ENCODE results near the gene ELAVL2.

ELAVL2 gene

DNA sequence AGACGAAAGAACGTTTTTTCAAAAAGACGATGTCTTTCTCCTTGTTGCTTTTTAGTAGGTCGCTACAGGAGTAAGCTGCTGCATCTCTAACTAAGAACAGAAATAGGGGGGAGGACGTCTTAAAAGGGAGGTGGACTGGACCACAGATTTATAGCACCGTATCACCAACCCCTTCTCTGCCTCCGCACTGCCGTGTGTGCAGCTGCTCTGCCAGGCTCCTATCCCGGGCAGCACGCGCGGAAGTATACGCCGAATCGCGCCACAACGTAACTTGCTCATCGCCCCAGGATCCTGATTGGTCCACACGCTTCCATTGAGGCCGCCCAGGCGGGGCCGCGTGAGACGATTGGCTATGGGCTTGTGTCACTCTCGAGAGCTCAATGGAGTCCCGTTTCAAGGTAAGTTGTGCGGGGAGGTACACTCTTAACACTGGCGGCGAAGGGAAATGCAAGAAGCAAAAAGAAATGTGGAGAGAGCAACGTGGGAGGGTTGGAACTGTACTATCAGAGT is at the start of gene ELAVL2:
Gene ELAVL2 (minus strand): TSS at position 121 of the 510 bp plus-strand sequence. CDS start 64,006 bp downstream, outside the sequence.
- peak; percentile 98 for DNase-seq (ENCODE audit: low read depth, low spot score)

DNA sequence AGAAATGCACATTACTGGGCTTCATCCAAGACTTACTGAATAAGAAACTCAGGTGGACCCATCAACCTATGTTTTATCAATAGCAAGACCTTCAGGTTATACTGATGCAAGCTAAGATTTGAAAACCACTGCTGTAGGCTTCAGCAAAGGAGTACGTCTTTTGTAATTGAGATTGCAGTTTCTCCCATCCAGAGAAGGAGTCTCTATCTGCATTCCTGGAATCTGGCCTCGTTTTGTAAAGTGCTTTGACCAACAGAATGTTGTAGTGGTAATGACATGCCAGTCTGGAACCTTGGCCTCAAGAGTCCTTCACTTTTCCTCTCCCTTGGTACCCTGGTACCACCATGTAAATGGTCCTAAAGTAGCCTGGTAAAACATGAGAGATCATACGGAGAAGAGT is 32.2 kb upstream of the ELAVL2 start:
- no peak for DNase-seq (ENCODE audit: low read depth, low spot score)

DNA sequence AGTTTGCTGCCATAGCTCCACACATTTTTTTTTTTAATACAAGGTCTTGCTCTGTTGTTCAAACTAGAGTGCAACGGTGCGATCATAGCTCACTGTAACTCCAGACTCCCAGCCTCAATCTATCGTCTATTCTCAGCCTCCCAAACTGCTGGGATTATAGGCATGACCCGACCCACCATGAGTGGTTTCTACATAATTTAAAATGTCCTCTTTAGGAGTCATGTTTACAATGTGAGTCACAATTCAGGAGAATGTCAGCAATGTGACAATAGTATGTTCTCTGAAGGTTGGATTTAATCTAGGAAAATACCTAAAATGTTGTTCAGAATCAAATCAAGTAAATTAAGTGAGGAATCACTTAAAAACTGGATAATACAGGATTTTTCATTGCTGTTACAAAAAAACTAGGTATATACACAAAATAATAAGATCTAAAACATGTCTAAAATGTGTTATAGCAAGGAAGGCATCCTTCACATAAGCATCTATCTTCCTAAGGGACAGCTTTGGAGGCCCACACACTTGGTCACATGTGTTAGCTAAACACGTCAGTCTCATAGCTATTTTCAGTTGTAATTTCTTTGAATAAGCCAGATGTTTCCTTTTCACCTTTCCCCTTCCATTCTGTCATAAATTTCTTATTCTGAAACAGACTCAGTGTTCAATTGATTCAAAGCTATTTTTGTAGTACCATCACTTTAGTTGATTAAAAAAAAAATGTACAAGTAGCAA is 30.0 kb upstream of the ELAVL2 start:
- DNase-seq (ENCODE audit: low read depth, low spot score), result no peak

DNA sequence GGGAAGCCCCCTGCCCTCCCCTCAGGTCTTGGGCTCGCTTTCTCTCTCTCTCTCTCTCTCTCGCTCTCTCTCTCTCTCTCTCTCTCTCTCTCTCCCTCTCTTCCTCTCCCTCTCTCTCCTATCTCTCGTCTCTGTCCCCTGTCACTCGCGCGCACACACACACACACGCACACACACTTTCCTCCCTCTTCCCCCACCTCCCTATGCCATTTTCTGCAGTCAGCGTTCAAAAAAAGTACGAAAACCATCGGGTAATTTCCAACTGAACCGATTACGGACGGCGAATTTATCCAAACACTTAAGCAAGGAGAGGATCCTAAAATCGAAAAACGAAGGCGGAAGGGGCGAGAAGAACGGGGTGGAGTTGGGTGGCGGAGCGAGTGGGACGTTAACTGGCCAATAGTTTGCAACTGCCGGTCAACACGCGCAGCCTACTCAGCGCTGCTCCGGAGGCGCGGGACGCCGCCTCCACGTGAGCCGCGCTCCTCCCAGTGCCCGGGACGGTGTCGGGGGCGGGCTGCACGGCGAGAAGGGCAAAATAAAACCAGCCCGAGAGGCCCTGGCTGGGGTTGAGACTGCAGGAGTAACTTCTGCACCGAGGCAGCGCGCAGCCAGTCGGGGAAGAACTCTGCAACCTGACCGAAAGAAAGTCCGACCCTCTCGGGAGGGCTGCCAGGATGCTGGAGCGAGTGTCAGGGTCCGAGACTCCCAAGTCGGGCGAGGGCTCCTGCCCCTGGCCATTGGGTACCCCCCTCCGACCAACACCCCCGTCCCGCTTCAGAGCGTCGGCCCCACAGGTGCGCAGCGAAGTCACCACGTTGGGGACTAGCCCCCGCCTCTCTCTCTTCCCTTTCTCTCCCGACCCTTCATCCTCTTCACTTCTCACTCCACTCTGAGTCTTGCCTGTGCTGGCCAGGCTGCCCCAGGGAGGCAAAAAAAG is 24.9 kb upstream of the ELAVL2 start:
- no peak for DNase-seq (ENCODE audit: low read depth, low spot score)

DNA sequence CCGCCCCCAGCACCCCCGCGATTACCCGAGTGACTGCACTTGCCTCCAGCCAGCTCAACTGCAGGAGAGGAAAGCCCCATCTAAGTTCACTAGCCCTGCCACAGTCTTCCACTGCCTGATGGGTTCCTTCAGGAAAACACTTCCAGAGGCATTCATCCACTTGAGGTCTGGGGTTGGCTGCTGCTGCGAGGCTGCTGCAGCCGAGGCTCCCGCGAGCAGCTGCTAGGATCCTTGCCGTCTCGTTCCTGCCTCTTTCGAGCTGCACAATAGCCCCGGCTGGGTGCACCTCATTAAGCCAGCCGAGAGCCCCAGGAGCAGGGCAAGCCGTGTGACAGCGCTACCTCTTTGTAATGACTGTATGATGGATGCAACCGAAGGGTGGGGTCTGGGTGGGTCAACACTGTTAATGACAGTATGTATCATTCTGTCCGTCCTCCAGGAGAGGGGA is 24.2 kb upstream of the ELAVL2 start:
- DNase-seq (ENCODE audit: low read depth, low spot score), result no peak

DNA sequence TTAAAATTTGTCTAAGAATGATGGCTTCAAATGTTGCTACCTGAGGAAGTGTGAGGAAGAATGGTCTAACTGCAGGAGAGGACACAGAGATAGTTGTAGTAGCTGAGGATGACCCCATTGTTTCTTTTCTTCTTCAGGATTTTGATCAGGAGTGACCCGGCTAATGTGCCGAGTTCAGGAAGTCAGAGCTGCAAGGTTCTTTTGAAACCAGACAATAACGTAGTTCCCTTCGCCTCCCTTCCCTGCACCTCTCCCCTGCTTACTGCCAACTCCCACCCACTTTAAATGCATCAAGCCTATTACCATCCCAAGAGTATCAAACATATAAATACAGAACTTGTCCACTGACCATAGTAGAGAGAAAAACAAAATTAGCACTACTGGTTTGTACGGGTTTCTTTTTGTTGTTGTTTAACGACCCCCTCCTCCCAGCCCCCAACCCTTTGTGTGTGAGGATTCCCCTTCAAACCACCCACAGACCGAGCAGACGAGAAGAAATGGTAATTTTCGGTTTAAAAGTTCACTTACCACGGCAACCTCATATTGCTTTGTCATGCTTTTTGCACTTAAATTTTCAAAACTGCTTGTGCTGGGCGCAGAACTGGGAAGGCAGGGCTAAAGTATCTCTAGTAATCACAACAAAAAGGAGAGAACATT is 23.5 kb upstream of the ELAVL2 start:
- DNase-seq (ENCODE audit: low read depth, low spot score), result no peak

DNA sequence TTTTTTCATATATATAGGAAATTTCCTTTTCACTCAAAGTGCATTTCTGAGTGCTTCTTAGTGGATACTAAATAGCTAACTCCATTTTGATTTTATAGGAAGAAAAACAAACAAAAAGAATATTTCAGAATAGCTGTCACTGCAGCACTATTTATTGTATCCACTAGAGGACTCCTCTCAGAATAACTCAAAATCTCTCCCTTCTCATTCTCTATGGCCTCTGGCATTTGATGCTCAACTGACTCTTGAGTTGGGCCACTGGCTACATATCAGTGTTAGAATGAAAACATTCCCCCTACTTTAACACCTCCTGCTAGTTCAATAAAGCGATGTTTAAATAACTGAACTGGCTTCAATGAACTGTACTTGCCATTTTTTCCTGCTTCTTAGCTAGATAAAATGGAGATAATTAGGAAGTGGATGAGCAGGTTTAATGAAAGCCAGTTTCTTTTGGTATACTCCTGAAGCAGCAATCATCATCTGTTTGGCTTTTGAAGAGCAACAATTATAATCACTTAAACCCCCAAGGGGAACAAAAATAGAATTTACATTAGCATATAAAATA is 16.6 kb upstream of the ELAVL2 start:
- no peak for DNase-seq (ENCODE audit: low read depth, low spot score)

DNA sequence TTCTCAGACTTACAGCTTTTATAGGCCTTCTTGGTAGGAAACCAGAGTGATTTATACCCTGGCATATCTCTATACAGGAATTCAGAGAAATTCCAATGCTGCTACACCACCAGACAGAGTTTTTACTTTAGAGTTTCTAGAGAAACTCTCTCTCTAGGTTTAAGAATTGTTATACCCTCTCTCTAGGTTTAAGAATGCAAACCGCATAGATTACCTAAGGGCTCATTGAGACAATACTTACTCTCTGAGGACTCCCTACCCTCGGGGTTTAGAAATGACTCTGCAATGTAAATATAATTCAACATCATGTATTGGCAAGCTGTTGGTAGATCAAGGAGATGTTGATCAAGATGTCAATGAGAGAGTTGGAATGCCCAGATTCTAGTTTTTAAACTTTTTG is 15.3 kb upstream of the ELAVL2 start:
- no peak for DNase-seq (ENCODE audit: low read depth, low spot score)

DNA sequence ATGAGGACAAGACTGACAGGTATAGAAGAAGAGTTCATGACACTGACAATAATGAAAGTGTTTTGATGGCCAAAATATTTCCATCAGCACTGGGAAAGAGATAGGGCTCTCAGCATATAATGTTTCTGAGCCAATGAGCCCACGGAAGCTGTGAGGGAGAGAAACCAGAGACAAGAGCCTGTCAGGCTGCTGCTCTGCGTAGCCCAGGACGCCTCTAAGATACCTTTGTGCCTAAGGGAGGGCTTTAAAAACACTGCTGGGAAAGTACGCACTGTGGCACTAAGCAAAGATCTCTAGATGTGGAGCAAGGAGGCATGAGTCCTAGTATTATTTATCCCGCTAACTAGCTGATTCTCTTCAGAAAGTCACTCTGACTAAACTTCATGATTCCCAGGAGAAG is 11.0 kb upstream of the ELAVL2 start:
- no peak for DNase-seq (ENCODE audit: low read depth, low spot score)

DNA sequence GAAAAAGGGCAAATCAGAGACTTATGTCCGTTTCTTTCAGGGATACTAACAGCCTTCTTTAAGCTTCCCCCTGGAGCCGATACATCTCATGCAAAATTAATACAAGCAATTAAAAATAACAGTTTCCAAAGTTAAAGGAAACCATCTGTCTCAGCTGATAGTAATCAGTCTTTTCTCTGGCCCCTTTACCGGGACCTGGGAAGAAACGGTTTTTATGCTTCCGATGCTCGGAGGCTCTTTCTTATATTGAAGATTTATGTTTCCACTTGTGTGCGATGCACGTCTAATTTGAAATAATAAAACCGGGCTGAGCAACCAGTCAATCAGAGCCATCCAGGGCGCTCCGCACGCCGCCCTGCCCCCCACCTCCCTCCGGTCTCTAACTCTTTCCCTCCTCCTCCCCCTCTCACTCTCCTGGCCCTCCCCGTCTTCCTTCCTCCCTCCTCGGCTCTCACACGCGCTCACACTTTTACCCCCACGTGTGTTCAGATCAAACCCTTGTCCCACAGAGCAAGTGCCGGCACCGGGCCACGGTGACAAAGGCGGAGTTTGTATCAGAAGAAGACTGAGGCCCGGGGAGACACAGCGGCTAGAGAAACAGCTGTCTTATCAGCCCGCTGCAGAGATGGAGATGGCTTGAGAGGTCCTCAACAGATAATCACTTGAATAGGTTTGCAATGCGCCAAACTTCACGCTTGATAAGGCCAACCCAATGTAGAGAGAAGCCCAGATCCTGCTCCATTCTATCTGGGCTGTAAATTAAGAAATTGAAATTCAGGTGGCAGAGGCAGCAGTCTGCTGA is 5.1 kb upstream of the ELAVL2 start:
- DNase-seq (ENCODE audit: low read depth, low spot score), result no peak

DNA sequence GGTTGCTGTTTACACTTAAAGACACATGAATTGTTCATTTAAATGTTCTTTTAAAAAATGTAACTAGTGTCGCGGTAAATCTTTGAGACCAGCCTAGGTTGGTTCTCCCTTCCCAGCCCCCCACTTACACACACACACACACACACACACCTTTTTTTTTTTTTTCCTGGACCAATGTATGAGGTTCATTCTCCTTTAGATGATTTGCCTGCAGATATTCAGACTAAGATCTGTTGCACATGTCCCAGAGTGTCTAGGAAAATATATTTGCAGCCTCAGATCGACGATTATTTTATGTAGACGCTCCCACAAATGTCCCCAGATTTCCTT is 4.4 kb upstream of the ELAVL2 start:
- no peak for DNase-seq (ENCODE audit: low read depth, low spot score)

DNA sequence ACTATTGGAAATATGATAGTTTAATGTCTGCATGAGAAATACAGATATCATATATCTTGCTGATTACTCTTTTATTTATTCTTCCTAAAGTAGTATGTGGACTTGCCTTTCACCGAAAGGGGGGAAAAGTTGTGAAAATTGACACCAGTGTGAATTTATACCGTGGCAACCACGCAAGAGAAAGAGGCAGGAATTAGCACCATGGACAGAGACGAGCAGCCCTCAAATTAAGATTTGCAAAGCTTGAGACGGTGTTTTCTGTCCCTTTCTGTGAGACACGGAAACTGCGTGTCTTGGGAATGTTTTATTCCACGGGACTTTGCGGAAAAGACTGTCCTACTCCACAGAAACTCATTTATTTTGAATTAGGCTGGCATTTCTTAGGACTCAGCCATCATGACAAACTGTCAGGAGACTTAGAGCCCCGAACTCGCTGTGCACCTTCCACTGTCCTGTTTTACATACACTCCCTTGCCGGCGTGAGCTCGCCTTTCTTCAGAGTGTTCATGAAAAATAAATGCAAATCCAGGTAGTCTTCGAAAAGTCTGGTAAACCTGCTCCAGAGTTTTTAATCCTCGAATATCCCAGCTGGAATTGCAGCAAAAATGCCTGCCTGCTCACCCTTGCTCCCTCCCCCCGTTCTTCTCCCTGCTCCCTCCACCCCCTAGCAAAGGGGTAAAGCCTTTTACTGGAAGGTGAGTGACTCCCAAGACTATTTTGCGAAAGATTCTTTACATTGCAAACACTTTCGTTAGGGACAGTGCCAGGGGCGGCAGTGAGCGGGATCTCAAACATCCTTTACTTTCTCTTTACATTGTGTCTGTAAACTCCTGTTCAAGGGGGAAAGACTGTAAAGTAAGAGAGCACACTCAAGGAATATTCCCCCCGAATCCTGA is 3.8 kb upstream of the ELAVL2 start:
- DNase-seq (ENCODE audit: low read depth, low spot score), result no peak

DNA sequence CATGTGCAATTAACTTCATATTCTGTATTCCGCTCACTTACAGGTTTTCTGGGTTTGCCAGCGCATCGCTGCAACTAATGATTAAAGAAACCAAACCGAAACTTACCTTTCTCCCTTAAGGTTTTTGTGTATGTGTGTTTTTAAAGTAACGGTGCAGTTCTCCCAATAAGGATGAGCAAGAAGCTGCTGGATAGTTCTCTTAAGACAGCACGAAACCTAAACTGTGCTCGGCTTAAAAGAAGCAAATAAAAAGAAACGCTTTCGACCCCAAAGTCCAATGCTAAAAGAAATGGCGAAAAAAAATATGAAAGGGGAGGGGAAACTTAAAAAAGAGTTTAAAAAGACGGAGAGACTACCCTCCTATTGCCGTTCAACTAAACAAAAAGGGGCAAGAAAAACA is 340 bp downstream of the ELAVL2 start:
- no peak for DNase-seq (ENCODE audit: low read depth, low spot score)

DNA sequence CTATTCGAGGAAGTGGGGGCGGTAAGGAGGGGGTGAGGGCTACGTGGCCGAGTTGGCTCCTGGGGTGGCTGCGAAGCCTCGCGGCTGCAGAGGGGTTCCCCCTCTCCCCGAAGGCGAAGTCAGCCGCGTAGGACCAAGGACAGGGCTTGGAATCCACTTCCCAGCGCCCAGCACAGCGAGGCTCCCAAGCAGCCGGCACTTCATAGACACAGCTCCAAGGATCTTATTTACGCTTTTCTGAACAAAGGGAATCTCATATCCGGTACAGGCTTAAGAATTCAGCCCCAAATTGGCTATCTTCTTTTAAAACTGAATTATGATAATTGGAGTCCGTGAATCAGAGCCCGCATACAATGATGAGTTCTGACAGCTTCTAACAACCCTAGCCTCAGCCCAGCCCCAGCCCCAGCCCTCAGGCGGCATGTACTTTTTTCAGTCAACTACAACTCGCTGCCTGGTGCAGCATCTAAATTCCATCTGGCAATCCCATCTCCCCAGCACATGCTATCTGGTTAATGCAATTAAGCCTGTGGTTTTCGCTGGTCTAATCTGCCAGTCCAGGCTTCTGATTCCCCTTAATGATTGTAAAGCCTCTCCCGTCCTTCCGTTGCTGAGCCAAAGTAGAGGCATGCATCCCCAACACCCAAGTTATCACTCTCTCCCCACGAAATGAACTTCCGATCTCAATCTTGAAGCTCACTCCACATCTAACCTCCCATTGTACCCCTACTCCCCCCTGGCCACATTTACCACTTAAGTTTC is 1.0 kb downstream of the ELAVL2 start:
- DNase-seq (ENCODE audit: low read depth, low spot score), result no peak

DNA sequence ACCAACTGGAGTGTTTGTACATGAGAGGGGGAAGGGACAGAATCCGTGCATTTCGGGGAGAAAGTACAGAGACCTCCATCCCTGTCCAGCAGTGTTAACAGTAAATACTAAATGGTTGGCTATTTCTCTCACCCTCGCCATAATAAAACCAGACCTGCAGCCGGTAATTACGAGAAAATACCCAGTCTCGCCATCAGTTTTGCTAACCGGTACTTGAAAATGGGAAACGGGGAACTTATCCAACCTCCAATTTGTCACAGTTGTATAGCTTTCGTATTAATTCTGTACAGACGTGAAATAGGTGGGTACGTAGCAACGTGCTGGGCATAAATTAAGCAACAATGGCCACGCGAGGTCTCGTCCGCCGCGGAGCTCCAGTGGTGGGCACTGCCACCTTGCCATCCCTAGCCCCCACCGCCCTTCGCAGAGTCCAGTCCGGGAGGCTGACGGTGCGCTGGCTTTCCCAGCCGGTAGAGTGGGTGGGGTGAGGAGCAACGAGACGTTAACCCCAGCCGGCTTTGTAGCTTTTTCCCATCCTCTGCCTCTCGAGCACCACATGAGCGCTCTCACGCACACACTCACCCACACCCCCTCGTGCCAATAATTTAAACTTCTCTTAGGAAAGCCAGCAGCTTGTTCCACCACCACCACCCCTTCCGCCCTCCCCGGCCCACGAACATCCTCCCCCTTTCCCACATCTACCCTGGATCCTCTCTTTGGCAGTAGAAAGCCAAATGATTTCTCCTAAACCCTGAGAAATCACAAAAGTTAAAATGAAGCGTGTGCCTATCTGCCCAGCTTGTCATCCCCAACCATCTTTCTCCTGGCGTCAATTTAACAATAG is 1.8 kb downstream of the ELAVL2 start:
- no peak for DNase-seq (ENCODE audit: low read depth, low spot score)

DNA sequence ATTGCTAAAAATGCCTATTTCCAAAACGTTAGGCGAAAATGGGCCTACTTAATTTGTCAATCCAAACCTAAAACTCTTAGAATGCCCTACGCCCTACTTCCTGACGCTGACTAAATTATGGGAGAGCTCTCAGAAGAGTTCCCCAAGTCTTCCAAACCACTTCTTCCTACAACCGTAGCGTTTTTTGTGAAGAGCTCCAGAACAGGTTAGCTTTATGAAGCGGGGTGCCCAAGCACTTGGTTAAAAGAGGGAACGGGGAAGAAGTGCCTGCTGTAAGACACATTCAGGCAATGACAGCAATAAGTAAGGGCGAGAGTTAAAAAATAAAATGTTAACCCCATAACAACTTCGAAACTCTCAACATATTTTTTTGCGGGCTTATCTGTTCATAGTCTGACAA is 2.8 kb downstream of the ELAVL2 start:
- DNase-seq (ENCODE audit: low read depth, low spot score), result no peak

DNA sequence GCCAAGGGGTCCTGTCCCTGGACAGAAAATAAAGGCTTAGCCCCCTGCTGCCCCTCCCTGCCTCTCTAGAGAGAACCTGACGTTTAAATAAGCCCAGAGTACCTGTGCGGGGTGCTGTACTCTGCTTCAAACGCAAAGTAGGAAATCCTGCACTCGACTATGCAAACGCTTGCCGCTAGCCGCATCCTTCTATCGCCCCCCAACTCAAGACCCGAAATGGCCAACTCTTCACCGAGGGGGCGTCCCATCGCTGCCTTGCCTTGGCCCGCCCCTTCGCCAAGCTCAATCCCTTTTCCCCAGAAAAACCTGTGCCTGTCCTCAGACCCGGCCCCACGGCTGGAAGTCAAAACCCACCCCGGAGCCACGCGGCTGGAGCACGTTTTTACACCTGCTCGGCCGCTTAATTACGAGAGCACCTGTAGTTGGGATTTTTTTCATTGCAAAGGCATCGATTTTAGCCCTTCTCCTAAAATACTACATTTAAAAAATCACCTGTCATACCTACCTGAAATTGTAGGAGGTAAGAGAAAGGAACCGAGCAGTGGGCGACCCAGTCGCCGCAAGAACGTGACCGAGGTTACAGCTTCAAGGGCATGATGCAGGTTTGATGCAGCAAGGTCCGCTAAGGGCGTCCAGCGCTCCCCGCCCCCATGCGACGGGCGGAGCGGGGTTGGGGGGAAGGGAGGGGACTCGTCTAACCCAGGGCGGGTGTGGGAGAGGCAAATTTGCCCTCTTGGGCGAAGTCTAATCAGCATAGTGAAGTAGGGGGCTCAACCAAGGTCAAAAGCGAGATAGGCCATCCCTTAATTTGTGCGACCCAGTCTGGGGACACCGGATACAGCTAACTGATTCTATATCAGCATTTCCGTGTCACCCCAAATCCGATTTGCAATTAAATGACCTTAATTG is 3.5 kb downstream of the ELAVL2 start:
- DNase-seq (ENCODE audit: low read depth, low spot score), result no peak
